CD4-positive, alpha-beta T cell treated with Interleukin-17A for 1 hour (primary cell): Measurements from ENCODE around the gene LHFPL2.
A peak's percentile ranks its signal among the peaks of the same experiment; 100 is the strongest.
"Not testable (repeated sequence)": the region's sequence is repeated elsewhere in the genome, so short reads cannot be mapped to it uniquely, and the experiment has no call there.

Source experiments
- DNase-seq: peaks from one replicate; pipeline ENCODE4 v3.0.0-alpha.2; 2020

The LHFPL2 gene

DNA sequence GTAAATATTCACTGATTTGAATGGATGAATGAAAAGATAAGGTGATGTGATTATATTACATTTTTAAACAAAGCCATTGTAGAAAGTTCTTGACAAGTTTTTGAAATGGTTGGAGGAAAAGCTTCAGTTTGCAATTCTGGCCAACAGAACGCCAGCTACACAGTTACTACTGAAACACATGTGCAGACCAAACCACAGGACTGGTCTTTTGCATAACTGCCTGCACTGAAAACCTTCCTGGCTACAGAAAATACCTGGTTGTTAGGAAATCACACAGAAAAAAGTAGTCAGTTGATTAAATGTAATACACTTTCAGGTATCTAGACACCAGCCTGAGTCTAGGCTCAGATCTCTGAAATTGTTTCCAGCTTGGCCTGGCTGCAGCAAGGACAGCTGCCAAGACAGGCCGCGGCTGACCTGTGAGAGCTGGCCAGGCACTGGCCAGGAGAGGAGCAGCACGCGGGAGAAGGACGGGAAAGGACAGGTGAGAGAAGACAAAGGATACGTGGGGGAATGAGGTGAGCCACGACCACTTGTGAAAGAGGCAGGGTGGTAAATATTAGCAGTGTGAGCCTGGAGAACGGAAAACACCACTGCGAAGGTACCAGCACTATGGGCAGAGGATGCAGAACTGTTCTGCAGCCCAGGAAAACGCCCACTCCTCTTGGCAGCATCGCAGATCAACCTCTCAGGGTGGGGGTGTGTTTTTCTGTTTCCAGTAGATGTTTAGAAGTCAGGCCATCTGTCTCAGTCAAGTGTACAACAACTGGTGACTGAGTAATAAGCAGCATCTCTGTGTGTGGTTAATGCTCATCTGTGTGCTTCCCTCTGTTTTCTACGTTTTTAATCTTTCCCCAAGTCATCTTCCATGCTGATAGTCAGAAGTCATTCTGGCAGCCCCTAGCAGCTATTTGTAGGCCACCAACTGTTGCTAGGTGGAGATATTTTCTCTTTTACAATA is 150.7 kb downstream of the LHFPL2 start:
- DNase-seq: no peak

DNA sequence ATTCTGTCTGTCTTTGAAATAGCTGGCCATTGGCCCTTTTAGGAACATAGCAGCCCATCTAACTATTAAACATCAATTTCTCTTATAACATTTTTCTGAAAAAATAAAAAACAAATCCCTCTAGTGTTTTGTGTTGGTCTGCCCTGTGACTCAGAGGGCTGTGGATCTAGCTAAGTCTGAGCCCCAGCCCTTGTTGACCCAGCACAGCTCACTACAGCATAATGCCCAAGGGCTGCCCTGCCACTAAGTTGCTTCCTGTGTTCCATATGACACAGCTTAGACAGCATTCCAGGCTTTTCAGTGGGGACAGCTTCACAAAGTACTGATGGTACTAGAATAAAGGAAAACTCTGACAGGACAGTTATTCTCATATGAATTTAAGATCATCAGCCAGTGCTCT is 152.2 kb downstream of the LHFPL2 start:
- DNase-seq: no peak

DNA sequence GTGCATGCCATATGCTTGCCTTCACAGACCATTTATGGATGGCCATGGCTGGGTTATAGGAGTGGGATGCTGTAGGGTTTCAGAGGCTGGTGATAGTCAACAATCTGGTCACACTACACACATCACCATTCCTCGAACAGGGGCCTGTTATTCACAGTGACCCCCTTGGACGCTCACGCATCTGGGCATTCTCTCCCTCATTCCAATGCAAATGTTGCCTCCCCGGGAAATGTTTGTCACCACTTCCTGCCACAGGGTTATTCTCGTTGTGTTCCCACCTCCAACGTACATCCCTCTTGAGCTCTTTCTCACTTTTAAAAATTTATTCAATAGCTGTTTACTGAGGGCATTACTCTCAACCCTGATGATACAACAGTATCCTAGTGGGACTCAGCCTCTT is 152.8 kb downstream of the LHFPL2 start:
- DNase-seq: no peak

DNA sequence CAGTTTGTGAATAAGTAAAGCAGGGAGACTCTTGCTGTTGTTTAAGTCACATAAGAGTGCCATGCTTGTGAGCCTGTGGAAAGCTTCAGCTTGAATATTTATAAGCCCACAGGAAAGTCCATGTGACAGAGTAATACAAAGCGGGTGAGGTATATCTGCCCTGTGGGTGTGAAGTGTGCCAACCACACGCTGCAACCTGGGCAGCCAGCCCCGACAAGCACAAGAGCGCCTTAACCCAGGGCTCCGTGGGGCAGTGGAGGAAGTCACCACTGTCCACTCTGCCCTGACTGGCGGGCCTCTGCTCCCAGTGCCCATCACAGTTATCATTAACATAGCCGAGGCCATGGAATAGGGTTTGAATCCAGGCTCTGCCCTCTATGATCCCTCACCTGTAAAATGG is 155.9 kb downstream of the LHFPL2 start:
- DNase-seq: no peak

DNA sequence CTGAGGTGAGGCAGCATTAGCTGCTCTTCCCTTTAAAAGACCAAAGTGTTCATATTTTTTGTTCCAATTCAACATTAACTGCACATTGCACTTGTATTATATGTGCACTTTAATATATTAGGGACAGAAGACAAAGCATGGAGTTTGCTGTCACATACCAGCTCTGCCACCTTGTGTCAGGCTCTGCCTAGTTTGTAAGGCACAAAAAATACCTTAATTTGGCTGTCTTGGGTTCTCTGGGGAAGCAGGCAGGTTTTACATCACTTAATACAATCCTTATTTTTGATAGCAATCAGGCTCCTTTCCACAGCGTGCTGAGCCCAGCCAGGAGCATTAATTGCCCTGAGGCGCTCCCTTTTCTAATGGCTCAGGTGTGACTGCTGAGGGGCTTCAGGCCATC is 156.3 kb downstream of the LHFPL2 start:
- no peak for DNase-seq

DNA sequence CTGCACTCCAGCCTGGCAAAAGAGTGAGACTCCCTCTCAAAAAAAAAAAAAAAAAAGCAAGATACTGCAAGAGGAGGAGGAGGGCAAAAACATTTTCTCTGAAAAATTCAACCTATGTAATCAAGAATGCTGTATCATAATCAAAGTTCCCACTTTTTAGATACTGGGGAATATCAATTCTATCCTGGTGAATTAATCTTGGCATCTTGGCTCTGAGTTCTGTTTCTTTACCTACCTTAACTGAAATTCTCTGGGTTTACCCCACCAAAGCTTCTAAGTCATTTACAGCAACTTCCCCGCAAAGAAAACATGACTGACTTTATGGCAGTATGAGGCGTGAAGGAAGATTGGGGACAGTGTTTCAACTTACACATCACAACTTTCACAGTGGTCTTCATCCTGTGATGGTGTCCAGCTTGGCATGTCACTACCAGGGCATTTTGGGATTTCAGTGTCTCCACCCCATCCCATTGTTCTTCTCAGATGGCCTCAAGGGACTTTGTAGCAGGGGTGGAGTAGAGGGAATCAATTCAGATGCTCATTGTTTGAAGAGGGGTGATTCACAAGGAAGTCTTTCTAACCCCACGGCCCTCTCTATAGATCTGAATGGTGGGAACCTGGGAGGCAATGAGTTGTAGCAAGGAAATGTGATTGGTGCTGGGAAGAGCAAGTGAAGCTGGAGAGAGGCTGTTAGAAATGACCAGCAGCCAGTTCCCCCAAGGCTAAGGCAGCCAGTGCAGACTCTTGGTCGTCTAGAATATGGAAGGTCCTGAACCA is 157.7 kb downstream of the LHFPL2 start:
- DNase-seq: no peak

DNA sequence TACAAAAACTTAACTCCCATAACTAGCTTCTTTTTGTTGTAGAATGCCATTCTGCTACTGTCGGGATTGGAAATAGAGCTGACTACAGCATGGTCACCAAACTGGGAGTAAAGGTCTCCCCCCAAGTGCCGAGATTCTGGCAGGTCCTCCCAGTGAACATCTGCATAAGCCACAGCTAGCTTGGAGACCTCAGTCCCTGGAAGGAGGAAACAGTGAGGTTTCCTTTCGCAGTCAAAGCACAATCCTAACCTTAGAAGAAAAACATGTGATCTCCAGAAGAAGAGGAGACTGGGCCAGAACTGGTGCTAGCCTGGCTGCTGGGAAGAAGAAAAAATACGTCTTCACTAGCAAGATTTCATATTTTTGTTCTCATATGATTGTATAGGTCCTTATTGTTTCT is 160.7 kb downstream of the LHFPL2 start:
- no peak for DNase-seq

DNA sequence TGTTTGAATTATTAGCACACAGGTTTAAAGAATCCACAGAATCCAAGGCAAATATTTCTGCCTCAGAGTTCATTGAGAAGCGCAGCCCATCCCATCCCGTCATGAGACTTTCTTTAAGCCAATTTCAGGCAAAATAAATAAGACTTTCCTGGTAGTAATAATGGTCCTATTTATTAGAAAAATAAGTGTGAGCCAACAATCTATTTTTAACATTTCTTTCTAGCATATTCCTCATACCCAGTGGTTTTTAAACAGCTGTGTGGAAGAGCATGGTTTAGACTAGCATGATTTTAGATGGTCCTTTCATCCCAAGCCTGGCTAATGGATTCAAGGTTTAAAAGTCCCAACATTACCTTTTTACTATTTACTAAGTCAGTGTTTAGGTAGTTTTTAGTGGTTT is 162.4 kb downstream of the LHFPL2 start:
- no peak for DNase-seq

DNA sequence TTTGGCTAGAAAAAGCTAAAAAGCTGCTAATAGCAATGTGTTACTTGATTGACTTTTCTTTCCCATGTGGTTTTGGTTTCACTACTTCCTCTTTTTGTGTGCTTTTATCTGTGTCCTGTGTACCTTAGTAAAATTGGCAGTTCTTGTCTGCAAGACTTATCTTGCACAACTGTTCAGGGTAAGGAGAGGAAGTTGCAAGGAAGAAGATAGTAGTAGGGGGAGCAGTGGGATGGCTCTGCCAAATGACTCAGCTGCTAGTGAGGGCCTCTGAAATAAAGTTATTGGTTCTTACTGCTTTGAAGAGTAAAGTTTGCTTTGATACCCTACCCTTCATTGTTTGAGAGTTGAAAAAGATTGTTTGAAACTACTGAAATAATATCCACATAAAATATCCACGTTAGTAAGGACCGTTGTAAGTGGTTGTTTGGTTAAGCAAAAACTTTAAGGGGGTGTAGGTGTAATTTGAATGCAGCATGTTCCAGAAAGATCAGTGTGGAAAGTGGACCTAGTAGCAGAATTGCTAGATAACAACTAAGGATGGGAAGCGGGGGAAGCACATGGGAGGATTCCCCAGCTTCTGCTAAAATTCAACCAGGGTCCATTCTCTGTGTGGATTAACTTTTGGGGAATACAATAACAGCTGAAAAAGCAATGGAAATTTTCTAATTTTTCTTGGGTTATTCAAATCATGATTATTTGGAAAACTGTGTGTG is 164.6 kb downstream of the LHFPL2 start:
- peak; percentile 18 for DNase-seq

DNA sequence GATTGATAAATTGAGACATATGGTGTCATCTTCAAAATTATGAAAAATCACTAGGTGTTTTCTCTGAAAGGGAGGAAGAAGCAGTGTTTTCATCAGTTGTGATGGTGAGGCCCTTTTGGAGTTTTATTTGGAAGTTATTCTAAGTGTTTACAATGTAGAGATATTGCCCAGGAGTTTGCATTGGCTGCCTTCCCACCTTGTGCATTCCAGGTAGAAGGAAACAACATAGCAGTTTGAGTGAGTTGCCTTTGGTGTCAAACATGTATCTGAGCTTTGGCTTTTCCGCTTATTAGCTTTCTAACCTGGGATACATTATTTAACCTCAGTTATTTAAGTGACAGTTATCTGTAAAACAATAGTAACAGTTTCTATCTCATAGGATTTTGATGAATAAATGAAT is 165.6 kb downstream of the LHFPL2 start:
- no peak for DNase-seq

DNA sequence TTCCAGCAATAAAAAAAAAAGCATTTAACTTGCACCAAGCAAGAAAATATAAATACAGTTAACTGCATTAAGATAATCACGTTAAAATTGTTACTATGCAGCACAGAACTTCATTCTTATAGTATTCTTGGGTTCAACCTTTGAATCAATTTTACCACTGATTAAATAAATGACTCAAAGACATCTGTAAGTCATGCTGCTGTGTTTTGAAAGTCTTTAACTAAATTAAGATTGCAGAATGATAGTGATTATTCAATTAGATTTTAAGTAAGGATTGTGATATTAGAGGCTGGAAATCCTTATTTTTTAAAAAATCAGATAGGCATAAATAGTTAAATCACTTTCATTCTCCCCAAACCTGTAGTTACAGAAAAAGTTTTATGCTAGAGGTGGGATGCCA is 171.8 kb downstream of the LHFPL2 start:
- no peak for DNase-seq

DNA sequence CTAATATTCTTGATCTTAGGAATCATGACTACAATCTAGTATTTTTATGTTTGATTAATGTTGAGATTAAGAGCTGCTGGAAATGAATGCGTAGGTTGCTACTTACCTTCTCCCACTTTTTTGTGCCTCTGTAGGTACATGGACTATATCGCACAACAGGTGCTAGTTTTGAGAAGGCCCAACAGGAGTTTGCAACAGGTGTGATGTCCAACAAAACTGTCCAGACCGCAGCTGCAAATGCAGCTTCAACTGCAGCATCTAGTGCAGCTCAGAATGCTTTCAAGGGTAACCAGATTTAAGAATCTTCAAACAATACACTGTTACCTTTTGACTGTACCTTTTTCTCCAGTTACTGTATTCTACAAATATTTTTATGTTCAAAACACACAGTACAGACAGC is 173.2 kb downstream of the LHFPL2 start:
- no peak for DNase-seq

DNA sequence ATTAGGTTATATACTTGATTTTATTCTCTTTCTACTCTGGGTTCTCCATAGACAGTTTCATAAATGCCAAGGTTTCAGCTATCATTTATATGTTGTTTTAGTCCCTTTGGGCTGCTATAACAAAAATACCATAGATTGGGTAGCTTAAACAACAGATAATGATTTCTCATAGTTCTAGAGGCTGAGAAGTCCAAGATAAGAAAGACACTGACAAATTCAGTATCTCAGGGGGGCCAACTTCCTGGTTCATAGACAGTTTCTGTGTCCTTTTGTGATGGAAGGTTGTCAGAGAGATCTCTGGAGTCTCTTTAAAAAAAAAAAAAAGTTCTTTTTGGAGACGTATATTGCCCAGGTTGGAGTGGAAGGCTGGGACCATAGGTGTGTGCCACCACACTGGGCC is 174.8 kb downstream of the LHFPL2 start:
- no peak for DNase-seq

DNA sequence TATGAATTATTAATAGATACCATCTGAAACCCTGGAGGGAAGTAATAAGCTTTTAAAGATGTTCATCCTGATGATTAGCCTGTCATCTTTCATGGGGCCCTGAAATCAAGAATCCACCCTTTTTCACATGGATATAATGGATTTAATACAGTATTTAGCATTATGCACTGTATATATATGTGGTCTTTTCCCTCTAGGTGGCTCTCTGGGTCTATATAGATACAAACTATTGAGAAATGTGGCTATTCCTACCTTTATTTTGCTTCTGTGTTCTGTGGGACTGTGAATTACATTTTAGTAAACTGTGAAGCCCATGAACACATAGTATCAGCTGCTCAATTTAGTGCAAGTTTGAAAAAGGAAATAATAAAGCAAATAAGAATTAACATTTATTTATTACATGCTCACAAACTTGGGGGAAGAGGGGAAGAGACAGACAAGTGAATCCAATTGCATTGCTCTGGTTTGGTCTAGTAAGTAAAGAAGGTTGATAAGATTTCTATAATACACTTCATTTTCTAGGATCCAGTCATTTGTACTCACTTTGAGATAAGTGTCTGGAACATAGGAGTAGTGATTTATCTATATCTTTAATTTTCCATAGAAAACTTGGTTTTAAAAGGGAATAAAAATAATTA is 176.0 kb downstream of the LHFPL2 start:
- DNase-seq: no peak

DNA sequence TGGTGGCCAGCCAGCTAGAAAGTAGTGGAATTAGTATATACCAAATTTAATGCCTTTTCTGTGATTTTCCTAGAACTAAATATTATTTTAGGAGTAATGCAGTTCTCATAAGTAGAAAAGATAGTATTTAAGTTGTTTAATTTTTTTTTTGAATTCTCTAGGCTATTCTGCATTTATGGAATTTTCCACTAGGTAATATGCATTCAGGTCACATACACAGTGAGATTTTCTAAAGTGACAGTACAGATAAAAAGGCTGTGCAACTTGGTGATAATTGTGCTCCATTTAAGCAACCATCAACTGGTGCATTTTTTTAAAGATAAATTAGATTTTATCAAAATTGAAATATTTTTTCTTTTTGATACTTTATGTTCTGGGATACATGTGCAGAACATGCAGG is 176.7 kb downstream of the LHFPL2 start:
- no peak for DNase-seq

DNA sequence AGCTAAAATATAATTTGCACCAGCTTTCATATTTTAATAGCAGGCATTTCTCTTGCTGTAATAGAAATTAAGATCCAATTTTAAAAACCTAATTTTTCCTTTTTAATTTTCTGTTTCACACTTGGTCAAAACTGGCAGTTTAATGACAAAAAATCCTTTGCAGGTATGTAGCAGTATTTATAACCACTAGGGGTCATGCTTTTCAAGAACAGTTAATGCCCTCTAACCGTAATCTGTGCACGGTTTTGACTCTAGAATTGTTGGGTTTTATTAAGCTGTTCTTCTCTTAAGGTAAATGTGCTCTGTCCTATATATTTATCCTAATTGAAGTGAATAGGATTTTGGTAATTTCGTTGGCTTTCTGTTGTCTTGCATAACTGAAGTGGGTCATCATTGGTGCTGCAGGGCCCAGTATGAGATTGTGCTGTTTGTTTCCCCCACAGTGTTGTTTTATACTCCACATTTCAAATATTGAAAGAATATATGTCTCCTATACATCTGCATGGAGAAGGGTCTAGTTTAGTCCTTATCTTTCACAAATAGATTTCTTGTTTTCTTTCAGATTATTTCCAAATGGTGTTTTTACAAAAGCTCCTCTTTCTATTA is 180.7 kb downstream of the LHFPL2 start:
- DNase-seq: peak; percentile 17

DNA sequence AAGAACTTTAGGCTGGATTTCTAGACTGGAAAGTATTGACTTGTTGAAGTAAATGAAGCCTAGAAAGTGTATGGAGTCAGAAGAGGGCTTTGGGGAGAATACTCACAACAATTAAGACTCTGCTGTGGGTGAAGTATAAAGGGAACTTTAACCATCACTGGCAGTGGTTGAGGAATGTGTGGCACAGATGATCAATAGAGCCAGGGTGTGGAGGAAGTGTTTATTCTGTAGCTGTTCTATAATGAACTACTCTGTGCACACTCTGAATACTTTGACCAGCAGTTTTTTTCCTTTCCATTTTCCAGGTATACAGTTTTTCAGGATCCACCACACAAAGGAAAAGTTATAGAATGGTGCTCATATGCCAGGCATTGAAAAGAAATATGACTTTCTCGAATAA is 181.4 kb downstream of the LHFPL2 start:
- DNase-seq: no peak

DNA sequence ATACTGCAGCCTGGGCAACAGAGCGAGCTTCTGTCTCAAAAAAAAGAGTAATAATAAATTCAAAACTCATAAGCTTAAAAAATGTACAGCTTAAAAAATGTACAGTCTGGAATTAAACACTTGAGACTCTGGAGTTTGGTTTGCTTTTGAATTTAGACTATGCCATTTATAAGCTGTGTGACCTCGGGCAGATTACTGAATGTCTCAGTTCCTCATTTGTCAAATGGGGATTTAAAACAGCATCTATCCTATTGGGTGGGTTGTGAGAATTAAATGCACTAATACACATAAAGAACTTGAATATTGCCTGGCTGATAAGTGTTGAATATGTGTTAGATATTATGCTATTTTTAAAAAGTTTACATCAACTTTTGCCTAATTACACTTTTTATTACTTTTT is 189.7 kb downstream of the LHFPL2 start:
- no peak for DNase-seq

DNA sequence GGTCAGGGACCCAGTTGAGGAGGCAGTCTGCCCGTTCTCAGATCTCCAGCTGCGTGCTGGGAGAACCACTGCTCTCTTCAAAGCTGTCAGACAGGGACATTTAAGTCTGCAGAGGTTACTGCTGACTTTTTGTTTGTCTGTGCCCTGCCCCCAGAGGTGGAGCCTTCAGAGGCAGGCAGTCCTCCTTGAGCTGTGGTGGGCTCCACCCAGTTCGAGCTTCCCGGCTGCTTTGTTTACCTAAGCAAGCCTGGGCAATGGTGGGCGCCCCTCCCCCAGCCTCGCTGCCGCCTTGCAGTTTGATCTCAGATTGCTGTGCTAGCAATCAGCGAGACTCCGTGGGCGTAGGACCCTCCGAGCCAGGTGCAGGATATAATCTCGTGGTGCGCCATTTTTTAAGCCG is 191.1 kb downstream of the LHFPL2 start:
- not testable (repeated sequence) for DNase-seq

DNA sequence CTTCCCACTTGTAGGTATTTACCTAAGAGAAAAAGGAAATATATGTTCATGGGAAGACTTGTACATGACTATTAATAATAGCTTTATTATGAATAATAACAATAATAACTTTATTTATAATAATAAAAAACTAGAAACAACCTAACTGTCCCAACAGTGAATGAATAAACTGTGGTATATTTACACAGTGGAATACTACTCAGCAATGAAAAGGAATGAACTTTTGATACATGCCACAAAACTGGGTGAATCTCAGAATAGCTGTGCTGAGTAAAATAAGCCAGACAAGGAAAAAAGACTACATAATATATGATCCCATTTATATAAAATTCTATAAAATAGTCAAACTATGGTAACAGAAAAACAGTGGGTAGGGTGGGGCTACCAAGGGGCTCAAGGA is 199.5 kb downstream of the LHFPL2 start:
- DNase-seq: no peak

DNA sequence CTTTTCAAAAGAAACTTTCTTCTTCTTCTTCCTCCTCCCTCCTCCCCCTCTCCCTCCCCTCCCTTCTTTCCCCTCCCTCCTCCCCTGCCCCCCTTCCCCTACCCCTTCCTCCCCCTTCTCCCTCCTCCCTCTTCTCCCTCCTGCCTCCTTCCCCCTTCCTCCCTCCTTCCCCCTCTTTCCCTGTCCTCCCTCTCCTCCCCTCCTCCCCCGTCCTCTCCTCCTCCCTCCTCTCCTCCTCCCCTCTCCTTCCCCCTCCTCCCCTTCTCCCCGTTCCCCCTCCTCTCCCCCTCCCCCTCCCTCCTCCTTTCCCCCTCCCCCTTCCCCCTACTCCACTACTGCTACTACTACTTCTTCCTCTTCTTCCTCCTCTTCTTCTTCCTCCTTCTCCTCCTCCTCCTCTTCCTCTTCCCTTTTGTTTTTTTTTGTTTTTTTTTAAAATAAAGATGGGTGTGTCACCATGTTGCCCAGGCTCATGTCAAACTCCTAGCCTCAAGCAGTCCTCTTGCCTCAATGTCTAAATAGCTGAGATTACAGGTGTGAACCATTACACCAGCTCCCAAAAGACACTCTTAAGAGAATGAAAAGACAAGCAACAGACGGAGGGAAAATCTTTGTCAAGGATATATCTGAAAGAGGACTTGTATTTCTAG is 200.7 kb downstream of the LHFPL2 start:
- no peak for DNase-seq
